Tibial nerve (tissue), 4 donors: ENCODE measurements around the gene OBSCN. TPM values are rescaled to one million over a fixed set of nuclear protein-coding genes. Genes with fewer than 3 reads are reported as not detected.

ENCODE experiments used
- DNase-seq, 2 donors: peaks; one replicate each; pipeline ENCODE4 v3.0.0-alpha.2; 2019; ENCODE audit warnings: low spot score in 2 of 2
- H3K27ac ChIP-seq, 4 donors: fragments of 200-600 bp; sonication (generic) in 3 of 4; one replicate each; pipeline ENCODE4 v1.5.1; 2017 to 2019; ENCODE audit warnings: mild to moderate bottlenecking in 1 of 4
- H3K27me3 ChIP-seq, 2 donors: fragments of 200-600 bp; sonication (generic) in 1 of 2; one replicate each; pipeline versions ENCODE4 v1.5.1 to v1.6.0; 2017 to 2019
- H3K36me3 ChIP-seq, 3 donors: fragments of 200-600 bp; sonication (generic); one replicate each; pipeline ENCODE4 v1.5.1; 2018 to 2019
- H3K4me1 ChIP-seq, 4 donors: fragments of 200-600 bp; sonication (generic) in 3 of 4; one replicate each; pipeline ENCODE4 v1.5.1; 2017 to 2019
- H3K4me3 ChIP-seq, 4 donors: fragments of 200-600 bp; sonication (generic) in 3 of 4; one replicate each; pipeline ENCODE4 v1.5.1; 2017 to 2019; ENCODE audit warnings: mild to moderate bottlenecking in 1 of 4, moderate library complexity in 1 of 4
- H3K9me3 ChIP-seq, 4 donors: fragments of 200-600 bp; sonication (generic) in 3 of 4; one replicate each; pipeline ENCODE4 v1.5.1; 2017 to 2019
- EP300 ChIP-seq, 2 donors: sonication (generic); formaldehyde crosslinking; IDR thresholded peaks; one replicate each; pipeline ENCODE4 v1.6.1; 2017; ENCODE audit warnings: antibody characterized with exemption in 2 of 2, mild to moderate bottlenecking in 1 of 2
- POLR2A ChIP-seq, 2 donors: fragments of 450-650 bp; IDR thresholded peaks; one replicate each; pipeline ENCODE4 v1.6.1; 2017; ENCODE audit warnings: antibody characterized with exemption in 2 of 2, mild to moderate bottlenecking in 2 of 2, moderate library complexity in 2 of 2
- WGBS, 2 donors: methylation state at CpG; one replicate each; pipeline ENCODE4 v1.1.5; 2018; 5-methylcytosine and 5-hydroxymethylcytosine counted together
- total RNA-seq, 4 donors: library from RNA; depleted of rRNA; stranded (reverse); fragments of >200 nt; gene quantifications; one replicate each; pipeline ENCODE4 v1.1.0, GENCODE V29; 2016
- TF ChIP-seq, protein P1 (sequence below), 5 experiments: fragments of 200-600 bp in 3 of 5; fragments of 450-650 bp in 2 of 5; sonication (generic) in 3 of 5; IDR thresholded peaks; one replicate each; pipeline ENCODE4 v1.5.1; 2016 to 2019; ENCODE audit warnings: antibody characterized with exemption in 5 of 5, mild to moderate bottlenecking in 3 of 5, moderate library complexity in 2 of 5

Gene OBSCN
- total RNA-seq, 4 donors from 2014 or later: 8.5 to 22.6 (median 19.0) TPM

DNA sequence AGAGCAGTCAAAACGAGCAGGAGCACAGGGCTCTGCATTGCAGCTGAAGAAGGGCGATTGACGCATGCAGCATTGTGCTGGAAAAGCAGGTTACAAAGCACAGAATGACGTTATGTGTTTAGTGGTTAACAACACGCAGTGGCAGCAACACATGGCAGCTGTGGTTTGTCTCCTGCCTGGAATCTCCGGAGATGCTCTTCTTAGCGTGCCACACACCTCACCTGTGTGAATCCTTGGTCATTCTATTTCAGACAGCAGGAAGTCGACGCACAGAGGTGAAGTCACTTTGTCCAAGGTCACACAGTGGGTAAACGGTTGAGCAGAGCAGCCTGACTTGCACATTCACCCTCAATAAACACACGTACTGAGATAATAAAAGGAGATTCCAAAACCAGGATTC lies 14.7 kb downstream of the OBSCN start:
- TF ChIP-seq POLR2A (IDR thresholded peaks at IDR 0.05) (no peak), EP300 (IDR thresholded peaks at IDR 0.05) (no peak)
- TF ChIP-seq, protein P1, sequence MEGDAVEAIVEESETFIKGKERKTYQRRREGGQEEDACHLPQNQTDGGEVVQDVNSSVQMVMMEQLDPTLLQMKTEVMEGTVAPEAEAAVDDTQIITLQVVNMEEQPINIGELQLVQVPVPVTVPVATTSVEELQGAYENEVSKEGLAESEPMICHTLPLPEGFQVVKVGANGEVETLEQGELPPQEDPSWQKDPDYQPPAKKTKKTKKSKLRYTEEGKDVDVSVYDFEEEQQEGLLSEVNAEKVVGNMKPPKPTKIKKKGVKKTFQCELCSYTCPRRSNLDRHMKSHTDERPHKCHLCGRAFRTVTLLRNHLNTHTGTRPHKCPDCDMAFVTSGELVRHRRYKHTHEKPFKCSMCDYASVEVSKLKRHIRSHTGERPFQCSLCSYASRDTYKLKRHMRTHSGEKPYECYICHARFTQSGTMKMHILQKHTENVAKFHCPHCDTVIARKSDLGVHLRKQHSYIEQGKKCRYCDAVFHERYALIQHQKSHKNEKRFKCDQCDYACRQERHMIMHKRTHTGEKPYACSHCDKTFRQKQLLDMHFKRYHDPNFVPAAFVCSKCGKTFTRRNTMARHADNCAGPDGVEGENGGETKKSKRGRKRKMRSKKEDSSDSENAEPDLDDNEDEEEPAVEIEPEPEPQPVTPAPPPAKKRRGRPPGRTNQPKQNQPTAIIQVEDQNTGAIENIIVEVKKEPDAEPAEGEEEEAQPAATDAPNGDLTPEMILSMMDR (IDR thresholded peaks at IDR 0.05): no peak
- WGBS, 2 donors: 80 to 89% methylated on average over 11 of the region's 11 CpGs
- no peak for DNase-seq
- Histone ChIP-seq H3K27ac (no peak overlapping the region), H3K4me3 (no peak overlapping the region), H3K36me3 (peaks cover 0 to 34% (median 0%) of the 10 kb centered on the region in 3 donors), H3K4me1 (no peaks in the 10 kb centered on the region), H3K27me3 (no peaks in the 10 kb centered on the region), H3K9me3 (peaks cover 0 to 21% (median 0%) of the 10 kb centered on the region in 4 donors)

- 96% methylated on average over 15 to 16 of the region's 16 CpGs for WGBS, 2 donors
- Histone ChIP-seq H3K4me3 (no peak overlapping the region), H3K9me3 (peaks cover 0 to 21% (median 0%) of the 10 kb centered on the region in 4 donors), H3K27me3 (no peaks in the 10 kb centered on the region), H3K27ac (no peak overlapping the region), H3K4me1 (no peaks in the 10 kb centered on the region), H3K36me3 (peaks cover 0 to 30% (median 0%) of the 10 kb centered on the region in 3 donors)
- no peak for DNase-seq
- no peak for TF ChIP-seq POLR2A (IDR thresholded peaks at IDR 0.05)
Observed at GRCh38 chr1:228224198-228225164, 16.6 kb downstream of the OBSCN start.

DNA sequence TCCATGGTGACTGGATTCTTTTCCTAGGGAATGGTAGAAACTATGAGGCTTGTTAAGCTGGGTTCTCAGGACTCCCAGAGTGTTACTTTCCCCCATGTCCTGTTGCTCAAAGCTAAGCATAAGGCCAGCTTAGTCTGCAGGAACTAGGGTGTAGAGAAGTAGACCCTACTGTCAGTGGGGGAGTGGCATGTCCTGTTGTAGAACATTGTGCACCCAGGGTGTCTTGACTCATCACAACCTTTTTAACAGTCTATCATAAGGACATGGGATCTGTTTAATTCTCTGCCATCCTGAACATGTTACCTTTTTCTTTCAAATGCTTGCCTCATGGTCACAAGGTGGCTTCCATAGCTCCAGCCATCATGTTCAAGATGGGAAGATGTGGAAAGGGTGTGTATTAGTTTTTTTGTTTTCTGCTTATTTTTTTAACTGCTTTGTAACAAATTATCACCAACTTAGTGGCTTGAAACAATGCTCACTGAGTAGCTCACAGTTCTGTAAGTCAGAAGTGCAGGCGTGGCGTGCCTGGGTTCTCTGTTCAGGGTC lies 17.4 kb downstream of the OBSCN start:
- TF ChIP-seq POLR2A (IDR thresholded peaks at IDR 0.05) (no peak), EP300 (IDR thresholded peaks at IDR 0.05) (no peak)
- TF ChIP-seq, protein P1 (IDR thresholded peaks at IDR 0.05): no peak
- DNase-seq: no peak
- Histone ChIP-seq H3K9me3 (peaks cover 0 to 21% (median 0%) of the 10 kb centered on the region in 4 donors), H3K4me3 (no peak overlapping the region), H3K27me3 (no peaks in the 10 kb centered on the region), H3K4me1 (no peaks in the 10 kb centered on the region), H3K36me3 (peaks cover 0 to 22% (median 0%) of the 10 kb centered on the region in 3 donors), H3K27ac (no peak overlapping the region)
- 0% methylated on average over 2 of the region's 2 CpGs for WGBS, 2 donors

DNA sequence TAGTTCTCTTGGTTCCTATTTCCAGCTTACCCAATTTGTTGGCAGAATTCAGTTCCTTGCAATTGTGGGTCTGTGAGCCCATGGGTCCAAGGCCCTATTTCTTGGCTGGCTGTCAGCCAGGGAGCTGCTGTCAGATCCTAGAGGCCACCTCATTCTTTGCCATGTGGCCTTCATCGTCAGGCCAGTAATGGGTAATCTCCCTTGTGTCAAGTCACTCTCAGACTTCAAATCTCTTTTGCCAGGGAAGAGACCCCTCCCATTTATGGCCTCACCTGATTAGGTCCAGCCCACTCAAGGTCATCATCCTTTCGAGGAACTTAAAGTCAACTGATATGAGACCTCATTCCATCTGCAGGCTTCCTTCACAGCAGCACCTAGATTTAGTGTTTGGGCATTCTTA lies 17.9 kb downstream of the OBSCN start:
- WGBS, 2 donors: 90 to 95% methylated on average over 2 of the region's 2 CpGs
- no peak overlapping the region for H3K27ac ChIP-seq
- TF ChIP-seq, protein P1 (IDR thresholded peaks at IDR 0.05): no peak
- TF ChIP-seq EP300 (IDR thresholded peaks at IDR 0.05) (no peak), POLR2A (IDR thresholded peaks at IDR 0.05) (no peak)
- H3K4me1 ChIP-seq: no peaks in the 10 kb centered on the region
- no peaks in the 10 kb centered on the region for H3K27me3 ChIP-seq
- no peak overlapping the region for H3K4me3 ChIP-seq
- peaks cover 0 to 21% (median 0%) of the 10 kb centered on the region in 4 donors for H3K9me3 ChIP-seq
- peaks cover 0 to 21% (median 0%) of the 10 kb centered on the region in 3 donors for H3K36me3 ChIP-seq
- no peak for DNase-seq

- no peak for DNase-seq
- Histone ChIP-seq H3K27me3 (no peaks in the 10 kb centered on the region), H3K4me1 (no peaks in the 10 kb centered on the region), H3K4me3 (no peak overlapping the region), H3K9me3 (peaks cover 0 to 21% (median 0%) of the 10 kb centered on the region in 4 donors), H3K36me3 (peaks cover 0 to 21% (median 0%) of the 10 kb centered on the region in 3 donors), H3K27ac (no peak overlapping the region)
- 92 to 96% methylated on average over 7 of the region's 7 CpGs for WGBS, 2 donors
- TF ChIP-seq POLR2A (IDR thresholded peaks at IDR 0.05): no peak
- no peak for TF ChIP-seq EP300 (IDR thresholded peaks at IDR 0.05)
- TF ChIP-seq, protein P1 (IDR thresholded peaks at IDR 0.05): no peak
Observed at GRCh38 chr1:228226141-228226874, 18.5 kb downstream of the OBSCN start.
